ENCODE results near the gene CNTF.

The CNTF gene

GRCh38 chr11:58659404-58659803 is 36.9 kb downstream of the CNTF start:
- no peaks in the 10 kb centered on the region for H3K4me1 ChIP-seq (ENCODE audit: control insufficient read depth, insufficient read depth, low read length)
- H3K27ac ChIP-seq (ENCODE audit: extremely low read depth, low read depth, low read length): no peak overlapping the region
- no peak overlapping the region for H3K4me3 ChIP-seq (ENCODE audit: low read depth, low read length)
- ChIA-PET CTCF (interaction anchor here (0.7 to 1.4 kb wide), 3 partner anchors 10 to 129 kb away, joined by 3 to 4 read pairs (median 3); no protein-coding TSS in a partner anchor), POLR2A (no interaction called here)
- H3K36me3 ChIP-seq (ENCODE audit: control insufficient read depth in 2 of 2, insufficient read depth in 1 of 2, low read length in 2 of 2): no peaks in the 10 kb centered on the region
- TF ChIP-seq ZNF843 (tag by site-specific recombination; IDR thresholded peaks at IDR 0.05) (no peak), ZNF266 (tag by site-specific recombination; IDR thresholded peaks at IDR 0.05; ENCODE audit: low read depth) (no peak), ZBTB44 (tag by site-specific recombination; IDR thresholded peaks at IDR 0.05) (no peak), ZNF596 (tag by site-specific recombination; IDR thresholded peaks at IDR 0.05) (no peak), ZBTB20 (tag by site-specific recombination; IDR thresholded peaks at IDR 0.05) (no peak), YY2 (tag by site-specific recombination; IDR thresholded peaks at IDR 0.05) (no peak), TRIM28 (IDR thresholded peaks at IDR 0.05; ENCODE audit: borderline replicate concordance, low read length) (no peak), SP3 (tag by site-specific recombination; IDR thresholded peaks at IDR 0.05) (no peak)
- H3K9me3 ChIP-seq (ENCODE audit: control insufficient read depth, insufficient read depth, low read depth, low read length): no peaks in the 10 kb centered on the region

GRCh38 chr11:58659910-58660570 is 37.6 kb downstream of the CNTF start:
- TF ChIP-seq KLF1 (tag by site-specific recombination; IDR thresholded peaks at IDR 0.05): no peak
- TF ChIP-seq YY1 (tag by site-specific recombination; IDR thresholded peaks at IDR 0.05): no peak
- no peak for TF ChIP-seq ZNF707 (tag by site-specific recombination; IDR thresholded peaks at IDR 0.05)
- no peak for TF ChIP-seq ZNF600 (tag by site-specific recombination; IDR thresholded peaks at IDR 0.05)
- no peak for TF ChIP-seq ZNF747 (tag by site-specific recombination; IDR thresholded peaks at IDR 0.05)
- no peak for TF ChIP-seq ZNF292 (tag by site-specific recombination; IDR thresholded peaks at IDR 0.05; ENCODE audit: borderline replicate concordance, low read depth)
- no peak for TF ChIP-seq ZNF580 (tag by site-specific recombination; IDR thresholded peaks at IDR 0.05)
- TF ChIP-seq ZNF660 (tag by site-specific recombination; IDR thresholded peaks at IDR 0.05): no peak
- ChIA-PET CTCF (interaction anchor here (0.6 to 1.0 kb wide), 2 partner anchors 16 to 235 kb away, joined by 3 read pairs; no protein-coding TSS in a partner anchor), POLR2A (no interaction called here)
- Histone ChIP-seq H3K4me3 (ENCODE audit: low read depth, low read length) (no peak overlapping the region), H3K27ac (ENCODE audit: extremely low read depth, low read depth, low read length) (no peak overlapping the region), H3K4me1 (ENCODE audit: control insufficient read depth, insufficient read depth, low read length) (no peaks in the 10 kb centered on the region), H3K36me3 (ENCODE audit: control insufficient read depth in 2 of 2, insufficient read depth in 1 of 2, low read length in 2 of 2) (no peaks in the 10 kb centered on the region), H3K9me3 (ENCODE audit: control insufficient read depth, insufficient read depth, low read depth, low read length) (no peaks in the 10 kb centered on the region)

- Histone ChIP-seq H3K4me3 (ENCODE audit: low read depth, low read length) (no peak overlapping the region), H3K4me1 (ENCODE audit: control insufficient read depth, insufficient read depth, low read length) (no peaks in the 10 kb centered on the region), H3K9me3 (ENCODE audit: control insufficient read depth, insufficient read depth, low read depth, low read length) (no peaks in the 10 kb centered on the region), H3K27ac (ENCODE audit: extremely low read depth, low read depth, low read length) (no peak overlapping the region), H3K36me3 (ENCODE audit: control insufficient read depth in 2 of 2, insufficient read depth in 1 of 2, low read length in 2 of 2) (no peaks in the 10 kb centered on the region)
- ChIA-PET POLR2A (no interaction called here), CTCF (interaction anchor here (0.6 to 1.4 kb wide), 6 partner anchors 19 to 513 kb away, joined by 3 to 4 read pairs (median 4); no protein-coding TSS in a partner anchor)
- TF ChIP-seq ZBTB26 (tag by site-specific recombination; optimal IDR thresholded peaks at IDR 0.05) (no peak), ZNF10 (tag by site-specific recombination; IDR thresholded peaks at IDR 0.05) (no peak), ZNF704 (tag by site-specific recombination; IDR thresholded peaks at IDR 0.05) (no peak), ZBTB49 (tag by site-specific recombination; IDR thresholded peaks at IDR 0.05; ENCODE audit: low read depth) (no peak), REST (tag by site-specific recombination; IDR thresholded peaks at IDR 0.05) (no peak)
These were observed 49.6 kb downstream of the CNTF start for GRCh38 chr11:58671983-58672633.
